Neural progenitor cell (in vitro differentiated cells): ENCODE results near the gene SLC31A2. TPM values are rescaled to one million over a fixed set of nuclear protein-coding genes. Genes with fewer than 3 reads are reported as not detected.

ENCODE experiments used
- DNase-seq: peaks from one replicate; pipeline ENCODE4 v3.0.0-alpha.2; 2016; ENCODE audit warnings: low spot score
- H2AFZ ChIP-seq: fragments of 200-600 bp; sonication (generic); replicated peaks from 2 replicates; pipeline ENCODE4 v1.6.1; 2016; ENCODE audit warnings: antibody characterized with exemption
- H3F3A ChIP-seq: fragments of 200-600 bp; sonication (generic); 2 replicates; pipeline ENCODE4 v1.6.1; 2016; ENCODE audit warnings: antibody characterized with exemption, low read depth
- H3K27ac ChIP-seq: fragments of 200-600 bp; sonication (generic); 2 replicates; pipeline ENCODE4 v1.5.1; 2016; ENCODE audit warnings: mild to moderate bottlenecking
- H3K27me3 ChIP-seq: fragments of 200-600 bp; sonication (generic); 2 replicates; pipeline ENCODE4 v1.6.1; 2016; ENCODE audit warnings: mild to moderate bottlenecking, moderate library complexity
- H3K36me3 ChIP-seq: fragments of 200-600 bp; sonication (generic); 2 replicates; pipeline ENCODE4 v1.5.1; 2016
- H3K4me1 ChIP-seq: fragments of 200-600 bp; sonication (generic); 2 replicates; pipeline ENCODE4 v1.6.1; 2016; ENCODE audit warnings: mixed run types
- H3K4me2 ChIP-seq: fragments of 200-600 bp; sonication (generic); 2 replicates; pipeline ENCODE4 v1.6.1; 2016
- H3K4me3 ChIP-seq: fragments of 200-600 bp; sonication (generic); 2 replicates; pipeline ENCODE4 v1.5.1; 2016
- H3K79me2 ChIP-seq: fragments of 200-600 bp; sonication (generic); 2 replicates; pipeline ENCODE4 v1.6.1; 2016; ENCODE audit warnings: low read depth
- H3K9ac ChIP-seq: fragments of 200-600 bp; sonication (generic); 2 replicates; pipeline ENCODE4 v1.6.1; 2016
- H3K9me3 ChIP-seq: fragments of 200-600 bp; sonication (generic); 2 replicates; pipeline ENCODE4 v1.5.1; 2016; ENCODE audit warnings: low read depth
- H4K20me1 ChIP-seq: fragments of 200-600 bp; sonication (generic); 2 replicates; pipeline ENCODE4 v1.6.1; 2016; ENCODE audit warnings: low read depth
- H3K27ac Mint-ChIP-seq: 3 replicates; pipeline ENCODE4 v1.8.0; 2021; ENCODE audit warnings: mixed read lengths
- H3K27me3 Mint-ChIP-seq: 2 replicates; pipeline ENCODE4 v1.8.0; 2022; ENCODE audit warnings: low read depth, mild to moderate bottlenecking, inconsistent platforms, moderate library complexity, mixed read lengths; ENCODE audit not compliant: insufficient read depth
- H3K36me3 Mint-ChIP-seq: 3 replicates; pipeline ENCODE4 v1.8.0; 2021; ENCODE audit warnings: mixed read lengths
- H3K4me1 Mint-ChIP-seq: 3 replicates; pipeline ENCODE4 v1.8.0; 2021; ENCODE audit warnings: mixed read lengths
- H3K4me3 Mint-ChIP-seq: 3 replicates; pipeline ENCODE4 v1.8.0; 2021; ENCODE audit warnings: mild to moderate bottlenecking, moderate library complexity, mixed read lengths
- H3K9me3 Mint-ChIP-seq: 3 replicates; pipeline ENCODE4 v1.8.0; 2020; ENCODE audit warnings: mixed read lengths
- EZH2 ChIP-seq: fragments of 200-600 bp; sonication (generic); IDR thresholded peaks from 2 replicates; pipeline ENCODE4 v1.6.1; 2017; ENCODE audit warnings: antibody characterized with exemption, mild to moderate bottlenecking, moderate library complexity
- EZH2phosphoT487 ChIP-seq: fragments of 200-600 bp; sonication (generic); IDR thresholded peaks from 2 replicates; pipeline ENCODE4 v1.6.1; 2017; ENCODE audit warnings: antibody characterized with exemption
- total RNA-seq: library from RNA; depleted of rRNA; stranded (reverse); fragments of >200 nt; gene quantifications from 2 replicates; pipeline ENCODE4 v1.2.3, GENCODE V29; 2015; ENCODE audit warnings: low replicate concordance
- TF ChIP-seq, protein P1 (sequence below): fragments of 200-600 bp; sonication (generic); IDR thresholded peaks from 2 replicates; pipeline ENCODE4 v1.5.1; 2017; ENCODE audit warnings: antibody characterized with exemption, mild to moderate bottlenecking

The SLC31A2 gene
- total RNA-seq, 1 donor from 2014 or later: 0.34 TPM

DNA sequence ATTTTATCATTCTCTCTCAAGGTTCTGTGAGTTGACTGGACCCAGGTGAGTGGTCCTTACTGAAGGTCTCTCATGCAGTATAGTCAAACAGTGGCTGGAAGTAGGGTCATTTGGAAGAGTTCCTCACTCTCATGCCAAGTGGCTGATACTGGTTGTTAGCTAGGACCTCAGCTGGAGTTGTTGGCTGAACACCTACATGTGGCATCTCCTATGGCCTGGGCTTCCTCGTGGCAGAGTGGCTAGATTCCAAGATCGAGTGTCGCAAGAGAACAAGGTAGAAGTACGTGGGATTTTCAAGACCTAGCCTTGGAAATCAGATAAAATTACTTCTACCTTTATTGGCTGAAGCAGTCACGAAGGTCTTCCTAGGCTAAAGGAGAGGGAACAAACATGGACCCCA is 7.6 kb downstream of the SLC31A2 start:
- peaks cover 15% of the 10 kb centered on the region for H3K36me3 Mint-ChIP-seq
- H3K4me1 Mint-ChIP-seq: peaks cover 15% of the 10 kb centered on the region
- no peaks in the 10 kb centered on the region for H3K9me3 Mint-ChIP-seq
- TF ChIP-seq EZH2 (no peak), EZH2phosphoT487 (no peak)
- TF ChIP-seq, protein P1, sequence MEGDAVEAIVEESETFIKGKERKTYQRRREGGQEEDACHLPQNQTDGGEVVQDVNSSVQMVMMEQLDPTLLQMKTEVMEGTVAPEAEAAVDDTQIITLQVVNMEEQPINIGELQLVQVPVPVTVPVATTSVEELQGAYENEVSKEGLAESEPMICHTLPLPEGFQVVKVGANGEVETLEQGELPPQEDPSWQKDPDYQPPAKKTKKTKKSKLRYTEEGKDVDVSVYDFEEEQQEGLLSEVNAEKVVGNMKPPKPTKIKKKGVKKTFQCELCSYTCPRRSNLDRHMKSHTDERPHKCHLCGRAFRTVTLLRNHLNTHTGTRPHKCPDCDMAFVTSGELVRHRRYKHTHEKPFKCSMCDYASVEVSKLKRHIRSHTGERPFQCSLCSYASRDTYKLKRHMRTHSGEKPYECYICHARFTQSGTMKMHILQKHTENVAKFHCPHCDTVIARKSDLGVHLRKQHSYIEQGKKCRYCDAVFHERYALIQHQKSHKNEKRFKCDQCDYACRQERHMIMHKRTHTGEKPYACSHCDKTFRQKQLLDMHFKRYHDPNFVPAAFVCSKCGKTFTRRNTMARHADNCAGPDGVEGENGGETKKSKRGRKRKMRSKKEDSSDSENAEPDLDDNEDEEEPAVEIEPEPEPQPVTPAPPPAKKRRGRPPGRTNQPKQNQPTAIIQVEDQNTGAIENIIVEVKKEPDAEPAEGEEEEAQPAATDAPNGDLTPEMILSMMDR: no peak
- Histone ChIP-seq H2AFZ (no peak overlapping the region), H3F3A (no peaks in the 10 kb centered on the region), H3K36me3 (no peaks in the 10 kb centered on the region), H3K79me2 (no peaks in the 10 kb centered on the region), H4K20me1 (no peaks in the 10 kb centered on the region), H3K9me3 (no peaks in the 10 kb centered on the region), H3K27ac (no peak overlapping the region), H3K4me1 (peaks cover 6% of the 10 kb centered on the region), H3K27me3 (peaks cover under 1% of the 10 kb centered on the region), H3K4me2 (no peak overlapping the region), H3K9ac (no peak overlapping the region), H3K4me3 (no peak overlapping the region)
- H3K27ac Mint-ChIP-seq: no peak overlapping the region
- no peak overlapping the region for H3K4me3 Mint-ChIP-seq
- H3K27me3 Mint-ChIP-seq: no peaks in the 10 kb centered on the region
- DNase-seq: no peak

DNA sequence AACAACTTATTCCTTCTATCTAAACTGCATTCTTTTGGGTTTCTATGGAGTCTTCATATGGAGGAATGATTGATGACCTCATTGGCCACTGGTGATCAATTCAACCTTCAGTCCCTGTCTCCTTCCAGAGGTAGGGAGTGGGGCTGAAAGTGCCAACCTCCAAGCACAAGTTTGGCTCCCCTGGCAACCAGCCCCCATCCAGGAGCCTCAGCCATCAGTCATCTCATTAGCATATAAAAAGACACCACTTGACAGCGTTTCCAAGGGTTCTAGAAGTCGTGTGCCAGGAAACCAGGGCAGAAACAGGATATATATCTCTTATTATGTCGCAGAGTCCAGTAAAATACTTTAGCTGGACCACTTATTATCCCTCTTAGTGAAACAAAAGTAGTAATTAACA is 9.8 kb downstream of the SLC31A2 start:
- H3K36me3 ChIP-seq: no peaks in the 10 kb centered on the region
- Mint-ChIP-seq H3K4me3 (no peak overlapping the region), H3K9me3 (no peaks in the 10 kb centered on the region), H3K27me3 (no peaks in the 10 kb centered on the region), H3K36me3 (peaks cover 17% of the 10 kb centered on the region), H3K4me1 (peaks cover 15% of the 10 kb centered on the region), H3K27ac (no peak overlapping the region)
- H3K27ac ChIP-seq: no peak overlapping the region
- no peak overlapping the region for H3K4me3 ChIP-seq
- DNase-seq: no peak
- H3K4me2 ChIP-seq: no peak overlapping the region
- no peaks in the 10 kb centered on the region for H3K9me3 ChIP-seq
- H3K9ac ChIP-seq: no peak overlapping the region
- no peak overlapping the region for H2AFZ ChIP-seq
- TF ChIP-seq, protein P1: no peak
- no peak for TF ChIP-seq EZH2
- no peak for TF ChIP-seq EZH2phosphoT487
- no peaks in the 10 kb centered on the region for H3K79me2 ChIP-seq
- no peaks in the 10 kb centered on the region for H3K27me3 ChIP-seq
- H3K4me1 ChIP-seq: peaks cover 6% of the 10 kb centered on the region
- no peaks in the 10 kb centered on the region for H4K20me1 ChIP-seq
- H3F3A ChIP-seq: no peaks in the 10 kb centered on the region

GRCh38 chr9:113163001-113163400 is 12.2 kb downstream of the SLC31A2 start:
- Histone ChIP-seq H3K79me2 (no peaks in the 10 kb centered on the region), H3K36me3 (no peaks in the 10 kb centered on the region), H3K4me3 (no peak overlapping the region), H3K4me1 (peaks cover 6% of the 10 kb centered on the region), H3F3A (no peaks in the 10 kb centered on the region), H3K9me3 (no peaks in the 10 kb centered on the region), H3K9ac (no peak overlapping the region), H3K27me3 (no peaks in the 10 kb centered on the region), H2AFZ (no peak overlapping the region), H3K4me2 (no peak overlapping the region), H3K27ac (no peak overlapping the region), H4K20me1 (no peaks in the 10 kb centered on the region)
- peaks cover 27% of the 10 kb centered on the region for H3K36me3 Mint-ChIP-seq
- H3K9me3 Mint-ChIP-seq: no peaks in the 10 kb centered on the region
- no peaks in the 10 kb centered on the region for H3K27me3 Mint-ChIP-seq
- peaks cover 10% of the 10 kb centered on the region for H3K4me1 Mint-ChIP-seq
- DNase-seq: no peak
- H3K27ac Mint-ChIP-seq: no peak overlapping the region
- TF ChIP-seq, protein P1: no peak
- no peak for TF ChIP-seq EZH2phosphoT487
- TF ChIP-seq EZH2: no peak
- no peak overlapping the region for H3K4me3 Mint-ChIP-seq
